NCI-H2081 (cell line): ENCODE measurements around the gene RPP25L.

Source experiments
- DNase-seq, 2 experiments: peaks; one replicate each; lab custom pipeline; 2025; lab: John Stamatoyannopoulos, UW

The RPP25L gene

GRCh38 chr9:34585946-34586669 is 25.8 kb downstream of the RPP25L start:
- no peak for DNase-seq

- no peak for DNase-seq
Observed at GRCh38 chr9:34584970-34585369, 26.9 kb downstream of the RPP25L start.

GRCh38 chr9:34582787-34583186 is 29.1 kb downstream of the RPP25L start:
- DNase-seq = peak; percentile 6 to 34

- DNase-seq = no peak
Observed at GRCh38 chr9:34581318-34581717, 30.6 kb downstream of the RPP25L start.

- no peak for DNase-seq
Observed at GRCh38 chr9:34580358-34580757, 31.5 kb downstream of the RPP25L start.

GRCh38 chr9:34579808-34580163 is 32.1 kb downstream of the RPP25L start:
- no peak for DNase-seq

GRCh38 chr9:34579104-34579807 is 32.6 kb downstream of the RPP25L start:
- peak in 1 of 2 experiments; percentile 9 for DNase-seq

GRCh38 chr9:34578241-34579103 is 33.4 kb downstream of the RPP25L start:
- no peak for DNase-seq

GRCh38 chr9:34577400-34578240 is 34.3 kb downstream of the RPP25L start:
- DNase-seq = no peak

- no peak for DNase-seq
Observed at GRCh38 chr9:34576597-34577399, 35.1 kb downstream of the RPP25L start.

- DNase-seq = no peak
Observed at GRCh38 chr9:34575862-34576596, 35.9 kb downstream of the RPP25L start.

GRCh38 chr9:34575241-34575640 is 36.7 kb downstream of the RPP25L start:
- no peak for DNase-seq

- DNase-seq = no peak
Observed at GRCh38 chr9:34574571-34574970, 37.3 kb downstream of the RPP25L start.

- DNase-seq = no peak
Observed at GRCh38 chr9:34573599-34574325, 38.1 kb downstream of the RPP25L start.

GRCh38 chr9:34572628-34573027 is 39.3 kb downstream of the RPP25L start:
- no peak for DNase-seq

- DNase-seq = no peak
Observed at GRCh38 chr9:34572092-34572491, 39.8 kb downstream of the RPP25L start.

GRCh38 chr9:34571481-34571810 is 40.5 kb downstream of the RPP25L start:
- DNase-seq = no peak

GRCh38 chr9:34570809-34571480 is 41.0 kb downstream of the RPP25L start:
- DNase-seq = no peak

- no peak for DNase-seq
Observed at GRCh38 chr9:34570376-34570775, 41.5 kb downstream of the RPP25L start.
